AG04449 (cell line): Measurements from ENCODE around the gene B3GNT7.
"Not testable (repeated sequence)": the region's sequence is repeated elsewhere in the genome, so short reads cannot be mapped to it uniquely, and the experiment has no call there.

Experiments used
- CTCF ChIA-PET: fragments of 350-600 bp; formaldehyde crosslinking; extraction: SDS; loops from one replicate; lab custom pipeline; 2021; ENCODE audit warnings: antibody characterized with exemption; lab: Yijun Ruan, JAX
- POLR2A ChIA-PET: fragments of 400-600, 350-600 bp; formaldehyde crosslinking; extraction: SDS; loops from one replicate; lab custom pipeline; 2020; ENCODE audit warnings: antibody characterized with exemption, inconsistent platforms; lab: Yijun Ruan, JAX
- DNase-seq: peaks from one replicate; pipeline ENCODE4 v3.0.0-alpha.2; 2010; ENCODE audit warnings: low read depth, low spot score
- H3K4me3 ChIP-seq: 2 replicates; pipeline ENCODE4 v1.5.1; 2011; ENCODE audit warnings: low read depth, mild to moderate bottlenecking, control low read depth, low read length
- CTCF ChIP-seq: IDR thresholded peaks from one replicate; pipeline ENCODE4 v1.5.1; 2011; ENCODE audit warnings: mild to moderate bottlenecking, moderate library complexity, low read length, control low read depth, inconsistent platforms; ENCODE audit not compliant: insufficient read depth; ENCODE audit errors: missing control alignments

The B3GNT7 gene

GRCh38 chr2:231425291-231425810, 29.8 kb downstream of the B3GNT7 start:
- POLR2A ChIA-PET = no interaction called here
- no peak overlapping the region for H3K4me3 ChIP-seq
- no peak for DNase-seq
- CTCF ChIA-PET = interaction anchor here (0.7 to 1.3 kb wide), 2 partner anchors 12 to 13 kb away, joined by 3 to 7 read pairs; no protein-coding TSS in a partner anchor
- TF ChIP-seq CTCF = no peak

- ChIA-PET POLR2A (no interaction called here), CTCF (interaction anchor here (1.3 to 1.5 kb wide), 2 partner anchors 13 to 198 kb away, joined by 3 to 7 read pairs; no protein-coding TSS in a partner anchor)
- no peak overlapping the region for H3K4me3 ChIP-seq
- no peak for TF ChIP-seq CTCF
- DNase-seq = no peak
These were observed 30.5 kb downstream of the B3GNT7 start for GRCh38 chr2:231425811-231426703.

- H3K4me3 ChIP-seq = no peak overlapping the region
- no peak for TF ChIP-seq CTCF
- DNase-seq = no peak
- POLR2A ChIA-PET = no interaction called here
- CTCF ChIA-PET = interaction anchor here (0.6 to 6.3 kb wide), 3 partner anchors 13 to 199 kb away, joined by 3 to 29 read pairs (median 3); no protein-coding TSS in a partner anchor
These were observed 31.6 kb downstream of the B3GNT7 start for GRCh38 chr2:231427116-231427515.

- no peak overlapping the region for H3K4me3 ChIP-seq
- TF ChIP-seq CTCF = no peak
- CTCF ChIA-PET = interaction anchor here (0.9 to 6.3 kb wide), 5 partner anchors 8 to 201 kb away, joined by 3 to 29 read pairs (median 3); no protein-coding TSS in a partner anchor
- no peak for DNase-seq
- POLR2A ChIA-PET = no interaction called here
These were observed 33.6 kb downstream of the B3GNT7 start for GRCh38 chr2:231429152-231429551.

- ChIA-PET POLR2A (no interaction called here), CTCF (interaction anchor here (0.9 to 6.3 kb wide), 5 partner anchors 9 to 202 kb away, joined by 3 to 29 read pairs (median 3); no protein-coding TSS in a partner anchor)
- TF ChIP-seq CTCF = no peak
- no peak overlapping the region for H3K4me3 ChIP-seq
- DNase-seq = no peak
These were observed 34.4 kb downstream of the B3GNT7 start for GRCh38 chr2:231429901-231430300.

GRCh38 chr2:231430437-231430836, 34.9 kb downstream of the B3GNT7 start:
- POLR2A ChIA-PET, DNase-seq, H3K4me3 ChIP-seq: not testable (repeated sequence)
- CTCF ChIA-PET = interaction anchor here (1.2 to 6.3 kb wide), 3 partner anchors 17 to 203 kb away, joined by 3 to 29 read pairs (median 5); no protein-coding TSS in a partner anchor
